NCI-H2081 treated with DMSO at 0.1 percent for 48 hours (cell line): ENCODE measurements around the gene CDA.
A peak's percentile ranks its signal among the peaks of the same experiment; 100 is the strongest.

ENCODE experiments used
- DNase-seq: peaks from one replicate; lab custom pipeline; 2025; lab: John Stamatoyannopoulos, UW

Gene CDA

DNA sequence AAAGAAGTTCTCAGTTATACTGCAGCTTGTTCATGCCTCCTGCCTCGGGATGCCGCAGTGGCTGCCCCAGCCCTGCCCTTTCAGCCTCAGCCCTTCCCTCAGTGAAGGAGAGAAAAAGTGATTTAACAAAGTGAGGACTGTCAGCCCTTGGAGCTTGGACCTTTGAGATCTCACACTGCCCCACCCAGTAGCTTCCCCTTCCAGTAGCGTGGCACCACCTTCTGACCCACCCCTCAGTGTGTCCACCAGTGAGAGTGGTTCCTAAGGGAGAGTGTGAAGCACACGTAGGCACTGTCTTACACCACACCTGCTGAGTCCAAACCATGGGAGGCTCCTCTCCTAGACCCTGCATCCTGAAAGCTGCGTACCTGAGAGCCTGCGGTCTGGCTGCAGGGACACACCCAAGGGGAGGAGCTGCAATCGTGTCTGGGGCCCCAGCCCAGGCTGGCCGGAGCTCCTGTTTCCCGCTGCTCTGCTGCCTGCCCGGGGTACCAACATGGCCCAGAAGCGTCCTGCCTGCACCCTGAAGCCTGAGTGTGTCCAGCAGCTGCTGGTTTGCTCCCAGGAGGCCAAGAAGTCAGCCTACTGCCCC lies at the start of gene CDA:
Gene CDA, plus strand, starts transcription at position 464 of the 592 bp plus-strand sequence. Its CDS starts 33 bp downstream, at position 497.
- DNase-seq = no peak

DNA sequence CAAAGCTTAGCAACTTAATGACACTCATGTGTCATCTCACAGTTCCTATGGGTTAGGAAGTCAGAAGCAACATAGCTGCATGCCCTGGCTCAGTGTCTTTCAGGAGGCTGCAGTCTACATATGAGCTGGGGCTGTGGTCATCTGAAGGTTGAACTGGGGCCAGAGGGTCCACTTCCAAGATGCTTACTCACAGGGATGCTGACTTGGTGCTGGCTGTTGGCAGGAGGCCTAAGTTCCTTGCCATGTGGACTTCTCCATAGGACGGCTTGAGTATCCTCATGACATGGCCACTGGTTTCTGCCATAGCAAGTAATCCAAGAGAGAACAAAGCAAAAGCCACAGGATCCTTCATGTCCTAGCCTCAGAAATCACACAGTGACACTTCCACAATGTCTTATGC lies 48.6 kb upstream of the CDA start:
- DNase-seq = no peak

DNA sequence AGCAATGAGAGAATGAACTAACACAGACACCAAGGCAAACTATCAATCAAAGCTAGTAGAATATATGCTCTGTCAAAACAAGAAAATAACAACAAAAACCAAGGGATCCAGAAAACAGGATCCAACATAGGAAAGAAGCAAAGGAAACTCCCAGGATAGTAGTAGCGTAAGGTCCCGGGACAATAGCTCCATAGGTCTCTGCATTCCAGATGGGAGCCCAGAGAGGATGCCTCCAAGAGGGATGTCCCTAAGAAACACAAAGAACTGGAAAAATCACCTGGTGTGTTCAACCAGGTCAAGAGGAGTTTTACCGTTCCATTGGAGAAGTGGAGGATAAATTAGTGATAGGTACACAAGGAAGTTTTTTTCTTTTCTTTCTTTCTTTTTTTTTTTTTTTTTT lies 42.3 kb upstream of the CDA start:
- DNase-seq = no peak

DNA sequence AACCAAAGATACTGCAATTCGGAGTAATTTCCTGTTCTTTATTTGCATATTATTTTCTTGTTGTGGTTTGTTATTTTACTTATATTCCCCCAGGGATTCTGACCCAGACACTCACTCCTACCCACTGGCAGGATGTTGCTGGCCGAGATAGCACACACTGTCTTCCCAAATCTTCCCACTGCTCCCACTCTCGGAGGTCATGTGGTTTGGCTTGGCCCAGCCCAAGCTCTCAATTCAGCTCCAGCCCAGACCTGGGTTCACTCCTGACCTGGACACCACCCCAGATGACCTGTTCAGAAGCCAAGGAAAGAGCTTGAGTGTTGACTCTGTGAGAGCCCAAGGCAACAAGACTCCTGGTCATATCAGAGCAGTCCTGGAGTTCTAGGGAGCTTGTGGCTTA lies 37.7 kb upstream of the CDA start:
- no peak for DNase-seq

DNA sequence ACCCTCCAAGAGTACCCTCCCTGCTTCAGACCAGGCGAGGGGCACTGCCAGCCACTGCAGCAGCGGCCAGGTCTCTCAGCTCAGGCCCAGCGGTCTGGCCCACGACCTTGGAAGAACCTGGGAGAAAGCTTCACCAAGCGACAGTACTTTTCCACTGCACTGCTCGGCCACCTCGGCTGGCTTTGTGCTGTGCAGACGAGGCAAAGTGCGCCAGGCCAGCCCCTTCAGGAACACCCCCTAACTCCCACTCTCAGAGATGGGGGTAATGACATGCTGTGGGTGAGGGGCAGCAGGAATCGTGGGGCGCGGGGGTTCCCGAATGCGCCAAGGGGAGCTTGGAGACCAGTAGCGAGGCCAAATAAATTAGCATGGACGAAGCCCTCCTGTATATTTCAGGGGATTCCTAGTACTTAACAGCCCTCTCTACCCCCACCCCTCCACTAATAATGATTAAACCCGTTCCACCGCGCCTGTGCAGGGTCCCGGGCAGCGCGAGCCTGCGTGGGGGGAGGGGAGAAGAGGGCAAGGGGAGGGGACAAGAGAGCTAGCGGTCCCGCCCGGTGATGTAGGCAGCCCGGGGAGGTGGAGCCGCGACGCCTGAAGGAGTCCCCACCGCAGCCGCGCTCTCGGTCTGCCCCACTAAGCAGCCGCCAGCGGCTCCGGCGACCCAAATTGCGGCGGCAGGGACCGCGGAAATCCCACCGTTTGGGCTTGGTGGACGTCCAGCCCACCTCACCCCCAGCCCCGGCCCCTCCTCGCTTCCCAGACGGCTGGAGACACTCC lies 36.8 kb upstream of the CDA start, which contains the start of gene FAM43B:
Gene FAM43B, plus strand, starts transcription at position 629 of the 783 bp plus-strand sequence. CDS start 401 bp downstream, outside the sequence.
- DNase-seq = no peak

DNA sequence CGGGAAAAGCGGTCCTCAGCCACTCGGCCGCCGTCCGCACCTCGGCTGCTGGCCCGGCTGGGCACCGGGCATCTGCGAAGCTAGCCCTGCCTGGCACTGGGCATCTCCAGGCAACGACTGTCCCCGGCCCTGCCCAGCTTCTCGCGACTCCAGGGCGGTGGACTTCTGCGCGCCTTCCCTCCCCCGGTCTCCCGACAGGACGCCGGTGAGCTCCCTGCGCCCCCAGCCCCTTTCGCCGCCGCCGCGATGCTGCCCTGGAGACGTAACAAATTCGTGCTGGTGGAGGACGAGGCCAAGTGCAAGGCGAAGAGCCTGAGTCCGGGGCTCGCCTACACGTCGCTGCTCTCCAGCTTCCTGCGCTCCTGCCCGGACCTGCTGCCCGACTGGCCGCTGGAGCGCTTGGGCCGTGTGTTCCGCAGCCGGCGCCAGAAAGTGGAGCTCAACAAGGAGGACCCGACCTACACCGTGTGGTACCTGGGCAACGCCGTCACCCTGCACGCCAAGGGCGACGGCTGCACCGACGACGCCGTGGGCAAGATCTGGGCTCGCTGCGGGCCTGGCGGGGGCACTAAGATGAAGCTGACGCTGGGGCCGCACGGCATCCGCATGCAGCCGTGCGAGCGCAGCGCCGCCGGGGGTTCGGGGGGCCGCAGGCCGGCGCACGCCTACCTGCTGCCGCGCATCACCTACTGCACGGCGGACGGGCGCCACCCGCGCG lies 36.0 kb upstream of the CDA start:
- DNase-seq = no peak

DNA sequence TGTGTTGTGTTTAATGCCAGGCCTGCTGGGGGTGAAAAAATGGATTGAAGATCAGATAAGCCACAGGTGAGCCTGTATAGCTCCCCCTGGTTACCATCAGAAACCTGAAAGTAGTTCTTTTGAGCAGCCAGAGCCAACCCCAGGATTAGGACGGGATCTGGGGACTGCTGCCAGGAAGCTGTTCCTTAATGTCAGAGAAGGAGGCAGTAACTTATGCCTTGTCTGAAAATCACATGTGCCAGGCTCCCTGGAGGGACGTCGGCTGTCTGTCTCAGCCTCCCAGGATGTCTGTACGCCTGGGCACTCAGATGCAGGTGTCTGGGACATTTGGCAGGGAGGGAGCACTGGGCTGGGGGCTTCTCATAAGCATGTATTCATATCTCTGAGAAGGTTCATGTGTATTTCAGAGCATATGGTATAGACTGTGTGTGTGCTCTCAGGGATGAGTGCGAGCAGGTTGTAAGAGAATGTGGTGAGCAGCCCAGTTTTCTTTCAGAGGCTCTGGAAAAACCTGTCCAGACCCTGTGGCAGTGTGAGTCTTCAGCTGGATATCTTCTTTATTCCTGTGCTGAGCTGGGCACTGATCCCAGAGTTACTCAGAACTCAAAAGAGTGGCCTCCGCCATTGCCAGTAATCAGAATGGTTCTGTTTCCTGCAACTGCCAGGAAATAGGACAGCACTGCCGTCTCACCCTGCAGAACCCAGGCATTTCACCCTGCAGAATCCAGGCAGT lies 33.7 kb upstream of the CDA start:
- no peak for DNase-seq

DNA sequence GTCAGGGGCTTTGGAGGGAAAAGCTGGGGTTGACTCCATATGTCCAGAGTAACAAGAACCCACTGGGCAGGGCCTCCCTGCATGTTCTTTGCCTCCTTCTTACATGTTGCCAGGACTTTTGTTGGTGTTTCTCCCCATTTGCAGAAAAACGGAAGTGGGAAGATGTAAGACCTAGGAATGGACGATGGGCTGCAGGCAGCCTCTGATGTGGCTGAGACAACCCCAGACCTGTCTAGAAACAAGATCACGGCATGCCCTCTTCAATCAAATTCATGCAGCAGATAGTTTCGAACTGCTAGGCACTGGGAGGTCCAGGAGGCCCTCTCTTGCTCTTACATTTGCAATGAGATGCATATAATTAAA lies 33.2 kb upstream of the CDA start:
- DNase-seq = no peak

DNA sequence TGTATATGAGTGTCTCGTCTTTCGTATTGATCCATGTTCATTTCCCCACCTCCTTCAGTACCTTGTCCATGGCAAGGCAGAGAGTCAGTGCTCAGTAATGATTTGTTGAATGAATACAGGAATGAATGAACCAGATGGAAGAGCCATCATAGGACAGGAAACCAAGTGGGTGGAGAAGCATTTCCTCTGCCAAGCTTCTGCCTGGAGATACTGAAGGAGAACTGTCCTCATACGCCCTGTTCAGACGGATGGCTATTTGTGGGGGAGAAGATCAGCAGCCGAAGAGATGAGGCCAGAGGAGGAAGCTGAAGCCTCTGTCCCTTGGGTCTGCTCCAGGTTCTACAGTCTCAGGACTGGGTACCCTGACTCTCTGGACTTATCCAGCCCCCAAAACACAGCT lies 30.7 kb upstream of the CDA start:
- no peak for DNase-seq

DNA sequence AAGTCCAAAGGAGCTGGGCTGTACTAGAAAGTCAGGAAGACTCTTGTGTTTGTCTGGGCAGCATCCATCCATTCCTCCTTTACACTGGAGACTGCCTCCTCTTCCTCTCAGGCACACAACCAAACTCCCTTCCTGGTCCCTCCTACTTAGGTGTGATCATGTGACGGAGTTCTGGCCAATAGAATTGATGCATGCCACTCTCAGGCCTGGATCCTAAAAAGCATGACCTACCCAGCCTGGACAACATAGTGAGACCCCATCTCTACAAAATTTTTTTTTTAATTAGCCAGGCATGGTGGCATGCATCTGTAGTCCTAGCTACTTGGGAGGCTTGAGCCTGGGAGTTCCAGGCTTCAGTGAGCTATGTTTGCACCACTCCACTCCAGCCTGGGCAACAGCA lies 27.9 kb upstream of the CDA start:
- DNase-seq = no peak

DNA sequence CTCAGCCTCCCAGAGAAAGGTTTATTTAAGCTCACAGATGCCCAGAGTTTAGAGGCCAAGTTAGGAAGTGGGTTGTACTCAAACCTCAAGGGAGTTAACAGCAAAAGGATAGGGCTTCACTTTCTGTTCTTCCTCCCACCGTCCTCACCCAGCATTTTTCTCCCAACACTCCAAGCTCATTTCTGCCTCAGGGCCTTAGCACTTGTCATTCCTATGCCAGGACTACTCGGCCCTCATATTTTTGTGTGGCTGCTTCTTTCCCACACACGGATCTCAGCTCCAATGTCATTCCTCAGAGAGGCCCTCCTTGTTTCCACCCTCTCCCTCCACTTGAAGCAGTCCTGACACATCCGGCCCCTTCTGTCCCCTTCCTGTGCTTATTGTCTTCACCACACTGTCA lies 23.7 kb upstream of the CDA start:
- DNase-seq = no peak

DNA sequence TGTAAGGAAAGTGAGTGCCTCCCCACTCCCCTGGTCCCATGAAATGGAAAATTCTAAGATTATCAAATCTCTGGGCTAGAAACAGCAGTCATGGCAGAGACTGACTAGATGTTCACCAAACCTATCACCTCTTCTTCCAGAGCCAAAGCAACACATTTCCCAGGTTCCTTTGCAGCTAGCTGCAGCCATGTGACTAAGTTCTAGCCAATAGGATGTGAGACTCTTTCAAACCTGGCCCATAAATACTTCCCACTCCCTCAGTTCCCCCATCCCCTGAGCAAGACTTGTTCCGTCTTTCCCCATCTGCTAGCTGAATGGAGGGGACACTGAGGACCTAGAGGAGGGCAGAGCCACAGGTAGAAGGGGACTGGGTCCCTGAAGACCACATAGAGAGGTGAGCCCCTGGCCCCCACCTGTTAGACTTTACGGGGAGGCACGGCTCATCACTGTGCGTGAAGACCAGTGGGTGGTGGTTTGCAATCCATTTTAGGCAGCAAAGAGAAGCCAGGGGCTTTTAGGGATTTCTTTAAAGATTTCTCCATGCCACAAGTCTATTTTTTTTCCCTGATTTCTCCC lies 19.3 kb upstream of the CDA start:
- no peak for DNase-seq

DNA sequence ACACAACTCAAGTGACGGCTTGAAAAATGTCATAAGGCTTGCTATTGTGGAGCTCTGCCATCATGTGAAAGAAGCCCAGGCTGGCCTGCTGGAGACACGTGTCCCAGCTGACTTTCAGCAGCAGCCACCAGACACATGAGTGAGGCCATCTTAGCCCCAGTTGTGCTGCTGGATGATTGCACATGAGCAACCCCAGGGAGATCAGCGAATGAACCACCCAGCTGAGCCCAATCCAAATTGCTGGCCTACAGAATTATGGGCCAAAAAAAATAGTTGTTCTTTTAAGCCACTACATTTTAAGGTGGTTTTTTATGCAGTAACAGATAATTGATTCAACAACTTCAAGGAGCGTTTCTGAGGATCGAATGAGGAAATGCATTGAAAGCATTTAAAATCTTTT lies 17.5 kb upstream of the CDA start:
- DNase-seq = no peak

DNA sequence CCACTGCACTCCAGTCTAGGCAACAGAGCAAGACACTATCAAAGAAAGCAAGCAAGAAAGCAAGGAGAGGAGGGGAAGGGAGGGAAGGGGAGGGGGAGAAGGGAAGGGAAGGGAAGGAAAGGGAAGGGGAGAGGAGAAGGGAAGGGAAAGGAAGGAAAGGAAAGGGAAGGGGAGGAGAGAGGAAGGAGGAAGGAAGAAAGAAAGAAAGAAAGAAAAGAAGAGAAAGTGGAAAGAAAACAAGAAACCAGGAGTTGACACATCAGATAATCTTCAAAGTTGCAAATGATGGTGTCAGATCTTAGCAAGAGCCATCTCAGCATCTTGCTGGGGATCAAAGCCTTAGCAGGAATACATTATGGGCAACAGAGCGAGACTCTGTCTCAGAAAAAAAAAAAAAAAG lies 14.9 kb upstream of the CDA start:
- no peak for DNase-seq

GRCh38 chr1:20574686-20575540 lies 14.0 kb upstream of the CDA start:
- DNase-seq = peak; percentile 9

DNA sequence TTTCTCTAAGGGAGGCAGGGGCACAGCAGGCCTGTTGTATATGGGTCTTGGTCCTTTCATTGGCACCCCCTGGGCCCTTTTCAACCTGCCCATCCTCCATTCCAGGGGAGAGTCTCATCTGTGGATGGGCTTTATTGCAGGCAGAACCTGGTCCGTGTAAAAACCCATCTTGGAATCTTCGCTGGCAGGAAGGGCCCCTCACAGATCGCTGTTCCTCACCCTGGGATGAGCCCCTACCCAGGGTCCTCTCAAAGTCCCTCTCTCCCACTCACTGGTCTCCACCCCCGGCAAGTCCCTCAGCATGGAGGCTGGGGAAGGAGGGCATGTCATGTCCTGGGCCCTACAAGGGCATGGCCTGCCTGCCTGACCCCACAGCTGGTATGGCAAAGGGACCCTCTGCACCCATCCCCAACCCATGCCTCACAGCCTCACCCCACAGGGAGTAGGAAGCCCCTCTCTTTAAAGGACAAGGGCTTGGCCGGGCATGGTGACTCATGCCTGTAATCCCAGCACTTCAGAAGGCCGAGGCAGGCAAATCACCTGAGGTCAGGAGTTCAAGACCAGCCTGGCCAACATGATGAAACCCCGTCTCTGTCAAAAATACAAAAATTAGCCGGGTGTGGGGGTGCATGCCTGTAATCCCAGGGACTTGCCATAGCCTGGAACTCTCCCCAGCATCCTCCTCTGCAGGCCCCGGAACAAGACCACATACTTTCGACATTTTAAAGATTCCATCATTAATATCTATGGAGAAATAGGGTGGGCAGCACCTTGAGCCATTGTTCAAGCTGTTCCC lies 13.2 kb upstream of the CDA start:
- no peak for DNase-seq

GRCh38 chr1:20578062-20578461 lies 10.8 kb upstream of the CDA start:
- DNase-seq = no peak

DNA sequence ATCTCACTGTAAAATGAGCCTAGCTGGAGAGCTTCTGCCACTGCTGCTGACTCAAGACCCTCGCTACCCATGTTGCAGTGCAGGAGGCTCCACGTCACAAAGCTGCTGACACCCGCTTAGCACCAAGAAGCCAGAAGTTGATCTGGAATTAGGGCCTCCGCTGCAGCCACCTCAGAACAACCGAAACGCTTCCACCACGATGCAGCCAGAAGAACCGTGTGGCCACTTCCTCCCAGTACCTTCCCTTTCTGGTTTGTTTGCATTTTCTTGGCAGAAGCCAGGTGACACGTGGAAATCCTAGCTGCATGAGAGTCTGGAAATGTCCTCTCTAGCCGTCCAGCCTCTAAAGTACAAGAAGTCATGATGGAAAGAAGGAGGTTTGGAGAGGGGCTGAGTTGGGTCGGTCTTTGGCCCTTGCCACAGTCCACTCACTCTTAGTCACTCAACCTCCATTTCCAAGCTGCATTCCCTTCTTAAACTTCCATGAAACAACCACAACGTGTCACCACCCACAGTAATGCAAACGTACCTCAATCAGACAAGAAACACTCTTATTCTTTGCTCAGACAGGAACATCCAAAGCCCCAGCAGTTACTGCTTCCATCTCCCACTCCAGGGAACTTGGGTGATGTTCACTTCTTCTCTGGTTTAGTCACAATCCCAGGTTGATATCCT lies 10.0 kb upstream of the CDA start:
- DNase-seq = no peak

DNA sequence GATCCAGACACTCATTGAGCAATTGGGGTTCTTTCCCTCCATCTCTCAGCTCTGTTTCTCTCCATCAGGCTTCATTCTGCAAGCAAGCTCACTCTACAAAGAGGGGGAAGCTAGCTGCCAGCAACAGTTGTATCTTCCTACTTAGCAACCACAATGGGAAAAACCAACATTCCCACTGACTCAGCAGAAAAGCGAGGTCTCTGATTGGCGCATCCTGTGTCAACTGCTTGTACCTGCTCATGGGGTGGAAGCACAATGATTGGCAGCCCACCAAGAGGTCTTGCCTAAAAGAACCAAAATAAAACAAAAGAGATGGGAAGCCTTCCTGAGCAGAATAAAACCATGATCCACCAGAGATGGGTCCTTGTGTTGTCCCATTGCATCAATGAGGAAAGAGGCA lies 4.0 kb upstream of the CDA start:
- DNase-seq = no peak
